Measurements from ENCODE around the gene PACSIN3. TPM values are rescaled to one million over a fixed set of nuclear protein-coding genes. Genes with fewer than 3 reads are reported as not detected.

Gene PACSIN3
- total RNA-seq, 2 donors from 2014 or later = 10.5 to 17.1 TPM

DNA sequence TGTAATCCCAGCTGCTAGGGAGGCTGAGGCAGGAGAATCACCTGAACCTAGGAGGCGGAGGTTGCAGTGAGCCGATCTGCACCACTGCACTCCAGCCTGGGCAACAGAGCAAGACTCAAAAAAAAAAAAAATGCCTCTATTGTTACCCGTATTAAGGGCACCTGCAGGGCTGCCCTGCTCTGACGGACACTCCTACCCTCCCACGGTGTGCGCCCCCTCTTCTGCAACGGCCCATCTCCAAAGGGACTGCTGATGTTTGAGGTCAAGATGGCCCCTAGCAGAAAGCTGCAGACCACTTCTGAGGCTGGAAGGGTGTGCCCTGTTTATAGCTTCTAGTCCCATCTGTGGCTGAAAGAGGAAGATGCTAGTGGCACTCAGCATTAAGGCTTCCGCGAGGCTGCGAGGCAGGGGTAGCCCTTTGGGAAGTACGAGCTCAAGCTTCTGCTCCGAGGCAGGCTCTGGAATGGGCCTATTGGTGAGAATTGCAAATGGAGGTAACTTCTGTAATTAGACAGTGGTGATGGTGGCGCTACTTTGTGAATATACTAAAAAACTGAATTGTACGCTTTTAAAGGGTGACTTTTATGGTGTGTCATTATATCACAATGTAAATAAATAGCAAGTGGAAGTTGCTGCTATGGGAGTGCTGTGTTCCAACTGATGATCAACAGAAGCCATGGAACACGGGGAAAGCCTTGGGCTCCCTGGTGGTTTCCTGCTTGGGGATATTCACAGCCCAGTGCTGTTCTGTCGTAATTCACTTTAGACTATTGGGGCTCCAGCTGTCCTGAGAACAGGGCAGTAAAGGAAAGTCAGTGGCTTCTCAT lies 33.9 kb downstream of the PACSIN3 start:
- DNase-seq (ENCODE audit: low spot score in 2 of 2) (no peak), ATAC-seq (no peak)
- Mint-ChIP-seq H3K36me3 (no peaks in the 10 kb centered on the region), H3K27ac (peak overlapping the region in 1 of 2 donors; percentile 49), H3K9me3 (no peaks in the 10 kb centered on the region)

DNA sequence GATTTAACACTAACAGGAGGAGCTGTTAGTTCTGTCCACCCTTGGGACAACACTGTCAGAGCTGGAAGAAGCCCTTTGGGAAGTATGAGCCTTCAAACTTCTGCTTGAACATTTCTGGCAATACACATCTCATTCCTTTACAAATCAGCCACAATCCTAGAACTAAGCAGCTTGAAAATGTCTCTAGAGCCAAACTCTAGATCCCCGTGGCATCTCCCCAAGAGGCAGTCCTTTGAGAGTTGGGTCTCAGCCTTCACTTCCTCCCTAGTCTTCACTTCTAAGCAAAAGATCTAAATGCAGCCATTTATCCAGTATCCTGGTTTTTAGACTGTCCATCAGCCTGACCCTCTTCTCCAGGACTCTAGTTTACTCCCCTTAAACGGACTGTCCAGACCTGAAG lies 36.5 kb downstream of the PACSIN3 start:
- DNase-seq (ENCODE audit: low spot score in 2 of 2) (no peak), ATAC-seq (no peak)
- H3K36me3 Mint-ChIP-seq = no peaks in the 10 kb centered on the region
- peak overlapping the region in 1 of 2 donors; percentile 3 for H3K27ac Mint-ChIP-seq
- H3K9me3 Mint-ChIP-seq = no peaks in the 10 kb centered on the region

DNA sequence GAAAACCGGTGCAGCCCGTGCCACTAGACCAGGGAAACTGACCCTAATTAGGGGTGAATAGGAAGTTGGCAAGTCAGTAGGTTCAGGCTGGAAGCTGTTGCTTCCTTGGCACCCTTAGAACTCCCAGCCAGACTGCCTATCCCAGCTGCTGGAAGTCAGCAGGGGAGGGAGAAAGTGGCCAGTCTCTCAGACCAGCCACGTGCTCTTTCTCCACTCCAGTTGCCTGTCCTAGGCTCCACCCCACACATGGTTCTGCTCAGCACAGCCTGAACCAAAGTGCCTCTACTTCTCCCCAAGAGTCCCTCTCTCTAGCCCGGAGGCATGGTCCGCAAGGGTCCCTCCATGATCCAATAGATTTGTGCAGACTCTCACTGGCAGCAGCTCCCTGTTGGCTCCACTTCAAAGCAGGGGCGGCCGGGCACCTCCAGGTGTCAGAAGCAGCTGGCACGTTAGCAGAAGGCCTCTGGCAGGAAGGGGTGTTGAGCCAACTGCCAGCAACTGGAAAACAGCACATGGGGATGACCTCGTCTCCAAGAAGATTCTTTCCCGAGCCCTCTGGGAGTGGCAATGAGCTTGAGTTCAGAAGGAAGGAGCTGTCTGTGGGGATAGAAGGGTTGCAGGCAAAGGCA lies 37.2 kb downstream of the PACSIN3 start:
- ATAC-seq = no peak

DNA sequence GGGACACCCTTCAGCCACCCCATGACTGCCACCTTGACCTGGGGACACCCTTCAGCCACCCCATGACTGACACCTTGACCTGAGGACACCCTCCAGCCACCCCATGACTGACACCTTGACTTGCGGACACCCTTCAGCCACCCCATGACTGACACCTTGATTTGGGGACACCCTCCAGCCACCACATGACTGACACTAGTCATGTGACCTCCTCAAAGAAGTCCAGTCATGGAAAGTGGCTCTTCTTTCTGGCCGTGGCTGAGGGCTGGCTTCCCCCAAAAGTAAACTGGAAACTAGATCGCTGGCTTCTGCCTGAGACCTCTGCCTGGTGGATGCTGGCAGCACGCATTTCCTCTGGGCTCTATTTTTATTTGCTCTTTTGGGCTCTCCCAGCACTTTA lies 38.0 kb downstream of the PACSIN3 start:
- Mint-ChIP-seq H3K27ac (no peak overlapping the region), H3K36me3 (no peaks in the 10 kb centered on the region), H3K9me3 (no peaks in the 10 kb centered on the region)
- ATAC-seq (no peak), DNase-seq (ENCODE audit: low spot score in 2 of 2) (no peak)

More for the DNA sequence above, 37.2 kb downstream of the PACSIN3 start:
- H3K9me3 Mint-ChIP-seq = no peaks in the 10 kb centered on the region
- DNase-seq (ENCODE audit: low spot score in 2 of 2) = no peak
- H3K27ac Mint-ChIP-seq = no peak overlapping the region
- no peaks in the 10 kb centered on the region for H3K36me3 Mint-ChIP-seq

DNA sequence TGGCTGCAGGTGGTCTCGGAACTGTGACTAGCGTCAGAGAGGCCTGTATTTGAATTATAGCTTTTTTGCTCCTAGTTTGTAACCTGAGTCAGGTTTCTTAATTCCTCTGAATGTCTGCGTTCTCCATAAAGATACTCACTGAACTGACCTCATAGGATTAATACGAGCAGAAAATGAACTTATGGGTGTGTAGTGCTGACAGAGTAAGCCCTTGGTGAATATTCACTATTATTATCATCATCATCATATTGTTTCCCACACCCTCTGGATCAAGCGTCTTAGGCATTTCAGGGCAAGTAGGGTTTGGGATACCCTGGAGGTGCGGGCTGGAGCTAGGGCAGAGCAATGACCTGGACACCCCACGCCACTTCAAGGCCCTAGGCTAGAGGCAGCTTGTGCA lies 38.6 kb downstream of the PACSIN3 start:
- Mint-ChIP-seq H3K9me3 (no peaks in the 10 kb centered on the region), H3K36me3 (no peaks in the 10 kb centered on the region), H3K27ac (no peak overlapping the region)
- DNase-seq (ENCODE audit: low spot score in 2 of 2) (no peak), ATAC-seq (no peak)

DNA sequence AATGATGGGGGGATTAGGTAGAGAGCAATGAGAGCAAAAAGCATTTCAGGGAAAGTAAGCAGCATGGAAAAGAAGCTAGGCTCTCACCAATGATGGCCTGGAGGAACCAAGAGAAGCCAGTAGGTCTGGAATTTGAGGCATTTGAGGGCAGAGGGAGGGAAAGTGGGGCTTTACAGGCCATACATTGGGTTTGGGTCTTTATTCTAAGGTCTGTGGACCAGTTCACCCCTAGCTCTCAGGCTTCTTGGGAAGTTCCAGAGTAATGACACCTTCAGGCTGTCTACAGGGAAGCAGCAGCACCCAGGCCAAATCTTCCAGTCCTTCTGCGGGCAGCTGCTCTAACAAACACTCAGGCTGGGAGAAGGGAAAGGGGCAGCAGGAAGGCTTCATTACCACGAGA lies 39.0 kb downstream of the PACSIN3 start:
- no peaks in the 10 kb centered on the region for H3K36me3 Mint-ChIP-seq
- H3K27ac Mint-ChIP-seq = no peak overlapping the region
- DNase-seq (ENCODE audit: low spot score in 2 of 2) = no peak
- ATAC-seq = no peak
- H3K9me3 Mint-ChIP-seq = no peaks in the 10 kb centered on the region

DNA sequence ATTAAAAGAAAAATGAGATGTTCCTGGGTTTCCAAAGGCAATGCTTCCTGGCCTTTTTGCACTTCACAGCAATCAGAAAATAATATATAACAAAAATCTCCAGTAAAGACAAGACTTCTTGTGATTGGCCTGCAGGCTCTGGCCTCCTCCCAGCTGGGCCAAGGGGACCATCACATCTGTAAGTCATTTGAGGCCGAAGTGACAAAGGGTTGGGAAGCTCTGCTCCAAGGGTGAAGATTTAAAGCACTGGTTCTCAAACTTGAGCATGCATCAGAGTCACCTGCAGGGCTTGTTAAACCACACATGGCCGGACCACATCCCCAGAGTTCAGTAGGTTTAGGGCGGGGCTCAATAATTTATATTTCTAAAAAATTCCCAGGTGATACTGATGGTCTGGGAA lies 41.7 kb downstream of the PACSIN3 start:
- ATAC-seq (no peak), DNase-seq (ENCODE audit: low spot score in 2 of 2) (no peak)
- H3K9me3 Mint-ChIP-seq = no peaks in the 10 kb centered on the region
- no peak overlapping the region for H3K27ac Mint-ChIP-seq
- H3K36me3 Mint-ChIP-seq = no peaks in the 10 kb centered on the region

DNA sequence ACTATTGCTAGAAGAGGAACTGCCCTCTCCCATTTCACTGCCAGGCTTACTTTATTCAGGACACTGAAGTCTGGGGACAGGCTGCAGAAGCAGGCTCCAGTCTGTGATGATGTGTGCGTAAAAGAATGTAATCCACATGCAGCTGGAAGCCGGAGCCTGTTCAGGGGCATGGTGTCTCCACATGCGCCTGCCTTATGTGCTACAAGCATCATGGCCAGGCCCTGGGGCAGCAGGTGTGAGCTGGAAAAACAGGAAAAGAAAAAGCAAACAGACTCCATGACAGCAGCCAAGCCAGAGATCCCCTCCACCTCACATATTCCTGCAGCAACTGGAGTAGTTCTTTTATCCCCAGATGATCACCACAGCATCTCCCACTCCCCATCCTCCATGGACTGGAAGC lies 42.9 kb downstream of the PACSIN3 start:
- no peak for DNase-seq (ENCODE audit: low spot score in 2 of 2)
- H3K36me3 Mint-ChIP-seq = no peaks in the 10 kb centered on the region
- H3K27ac Mint-ChIP-seq = no peak overlapping the region
- ATAC-seq = no peak
- H3K9me3 Mint-ChIP-seq = no peaks in the 10 kb centered on the region

DNA sequence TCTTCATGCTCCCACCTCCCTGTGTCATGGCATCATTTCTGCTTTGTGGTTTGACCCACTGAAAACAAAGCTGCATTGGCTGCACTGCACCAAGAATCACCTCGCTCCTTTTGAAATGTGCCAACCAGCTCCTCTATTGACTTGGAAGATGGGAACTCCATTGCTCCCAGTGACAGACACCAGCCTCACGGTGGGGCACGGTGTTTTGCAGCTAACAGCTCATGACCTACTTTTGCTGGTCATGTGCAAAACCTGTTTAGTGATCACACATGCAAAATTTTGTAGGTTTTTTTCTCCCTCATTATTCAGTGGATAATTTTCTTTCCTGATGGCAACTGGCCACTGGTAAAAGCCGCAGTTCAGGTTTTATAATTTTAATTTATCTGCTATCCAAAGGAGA lies 46.4 kb downstream of the PACSIN3 start:
- H3K27ac Mint-ChIP-seq = no peak overlapping the region
- no peaks in the 10 kb centered on the region for H3K9me3 Mint-ChIP-seq
- ATAC-seq (no peak), DNase-seq (ENCODE audit: low spot score in 2 of 2) (no peak)
- no peaks in the 10 kb centered on the region for H3K36me3 Mint-ChIP-seq

DNA sequence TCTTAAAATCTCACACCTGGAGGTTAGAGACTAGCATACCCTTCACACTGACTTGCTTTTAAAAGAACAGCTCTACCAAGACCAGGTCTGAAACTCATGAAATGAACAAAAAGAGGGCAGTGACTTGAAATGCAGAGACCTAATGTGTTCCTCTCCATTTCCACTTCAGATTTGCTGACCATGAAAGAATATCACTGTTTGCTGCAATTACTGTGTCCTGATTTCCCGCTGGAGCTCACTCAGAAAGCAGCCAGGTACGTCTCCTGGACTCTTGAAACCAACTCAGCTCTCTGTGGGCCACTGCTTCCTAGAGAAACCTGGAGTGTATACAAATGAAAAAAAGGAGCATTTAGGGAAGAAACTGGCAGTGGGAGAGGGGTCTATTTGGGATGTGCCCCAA lies 48.8 kb downstream of the PACSIN3 start:
- ATAC-seq (no peak), DNase-seq (ENCODE audit: low spot score in 2 of 2) (no peak)
- Mint-ChIP-seq H3K27ac (no peak overlapping the region), H3K36me3 (no peaks in the 10 kb centered on the region), H3K9me3 (no peaks in the 10 kb centered on the region)

DNA sequence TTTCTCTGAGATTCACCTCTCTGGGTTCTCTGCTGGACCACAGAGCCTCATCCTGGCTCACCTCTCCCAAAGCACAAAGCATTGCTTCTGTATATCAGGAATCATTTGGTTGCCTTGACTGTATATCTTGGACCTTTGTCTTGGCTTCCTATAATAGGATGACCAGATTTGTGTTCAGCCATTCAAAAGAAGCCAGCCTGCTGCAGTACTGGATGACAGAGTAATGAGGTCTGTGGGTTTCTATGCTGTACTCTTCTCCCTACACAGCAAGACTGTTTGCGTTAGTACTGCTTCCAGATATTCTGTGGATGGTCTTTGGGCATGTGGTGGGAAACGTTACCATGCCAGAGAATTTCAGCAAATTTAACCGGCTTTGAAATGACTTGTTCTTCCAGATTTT lies 49.3 kb downstream of the PACSIN3 start:
- H3K9me3 Mint-ChIP-seq = no peaks in the 10 kb centered on the region
- no peak overlapping the region for H3K27ac Mint-ChIP-seq
- DNase-seq (ENCODE audit: low spot score in 2 of 2) = no peak
- no peak for ATAC-seq
- no peaks in the 10 kb centered on the region for H3K36me3 Mint-ChIP-seq

DNA sequence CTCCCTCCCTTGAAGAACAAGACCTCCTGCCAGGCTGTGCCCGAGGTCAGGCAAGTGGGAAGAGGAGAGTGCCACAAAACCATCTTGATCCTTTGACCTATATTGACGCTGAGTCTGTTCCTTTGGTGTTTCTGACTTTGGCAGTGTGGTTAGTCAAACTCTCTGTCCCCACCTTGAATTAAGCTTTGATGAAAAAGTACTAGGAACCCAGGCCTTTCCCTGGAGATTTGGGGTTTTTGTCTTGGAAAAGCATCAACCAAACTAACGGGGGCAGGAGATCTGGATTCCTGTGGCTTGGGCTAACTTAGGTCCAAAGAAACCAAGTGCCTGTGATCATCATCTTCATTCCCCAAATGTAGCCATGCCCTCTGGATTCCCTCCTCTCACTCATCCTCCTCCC lies 49.9 kb downstream of the PACSIN3 start:
- H3K9me3 Mint-ChIP-seq = no peaks in the 10 kb centered on the region
- H3K27ac Mint-ChIP-seq = peak overlapping the region in 1 of 2 donors; percentile 11
- ATAC-seq = no peak
- H3K36me3 Mint-ChIP-seq = no peaks in the 10 kb centered on the region
- no peak for DNase-seq (ENCODE audit: low spot score in 2 of 2)

DNA sequence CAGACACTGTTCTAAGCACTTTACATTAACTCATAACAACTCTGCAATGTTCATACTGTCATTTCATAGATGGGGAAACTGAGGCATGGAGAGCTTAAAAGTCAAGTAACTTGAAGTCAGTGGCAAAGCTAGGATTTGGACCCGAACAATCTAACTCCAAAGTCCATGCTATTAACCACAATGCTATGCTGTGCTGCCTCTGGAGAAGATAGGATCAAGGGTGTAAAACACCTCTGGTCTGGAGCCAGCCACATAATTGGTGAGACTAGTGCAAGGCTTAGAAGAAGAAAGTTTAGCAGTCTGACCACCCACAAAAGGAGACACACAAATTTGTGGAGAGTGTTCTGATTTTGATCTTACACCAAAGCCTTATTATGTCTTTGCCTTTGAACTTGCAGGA lies 53.3 kb downstream of the PACSIN3 start:
- DNase-seq (ENCODE audit: low spot score in 2 of 2) (no peak), ATAC-seq (no peak)
- Mint-ChIP-seq H3K27ac (no peak overlapping the region), H3K9me3 (no peaks in the 10 kb centered on the region), H3K36me3 (no peaks in the 10 kb centered on the region)

DNA sequence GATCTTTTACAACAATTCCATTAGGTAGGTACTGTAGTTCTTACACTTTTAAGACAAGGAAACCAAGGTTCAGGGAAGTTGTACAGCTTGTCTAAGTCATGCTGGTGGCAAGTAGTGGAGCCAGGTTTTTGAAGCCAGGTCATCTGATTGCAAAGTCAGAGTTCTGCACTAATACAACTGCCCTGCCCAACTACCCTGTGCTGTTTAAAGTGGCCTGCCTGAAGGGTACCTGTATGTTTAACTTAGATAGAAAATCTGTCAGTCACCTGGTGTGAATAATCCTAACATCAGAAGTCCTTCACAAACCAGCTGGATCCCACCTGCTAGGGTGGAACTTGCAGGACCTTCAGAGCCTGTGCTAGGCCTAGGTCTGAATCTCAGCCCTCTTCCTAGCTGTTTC lies 53.7 kb downstream of the PACSIN3 start:
- Mint-ChIP-seq H3K36me3 (no peaks in the 10 kb centered on the region), H3K27ac (no peak overlapping the region), H3K9me3 (no peaks in the 10 kb centered on the region)
- DNase-seq (ENCODE audit: low spot score in 2 of 2) (no peak), ATAC-seq (no peak)

DNA sequence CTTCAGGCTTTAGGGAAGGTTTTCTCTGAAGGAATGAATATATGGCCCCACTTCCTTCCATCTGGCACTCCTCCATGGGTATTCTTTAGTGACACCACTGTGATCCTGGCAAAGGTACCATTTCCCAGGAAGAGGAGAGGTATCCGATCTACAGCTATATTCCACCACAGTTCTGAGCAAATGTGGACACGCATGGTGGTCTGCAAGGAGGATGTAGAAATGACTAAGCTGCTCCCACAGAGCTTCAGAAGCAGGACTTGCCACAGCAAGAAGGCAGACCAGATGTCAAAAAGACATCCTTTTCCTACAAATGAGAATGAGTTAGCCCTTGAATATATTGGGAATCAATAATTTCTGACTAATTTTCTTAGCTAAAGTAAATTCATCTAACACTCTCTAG lies 55.1 kb downstream of the PACSIN3 start:
- H3K9me3 Mint-ChIP-seq = no peaks in the 10 kb centered on the region
- no peak overlapping the region for H3K27ac Mint-ChIP-seq
- no peaks in the 10 kb centered on the region for H3K36me3 Mint-ChIP-seq
- DNase-seq (ENCODE audit: low spot score in 2 of 2) (no peak), ATAC-seq (no peak)

DNA sequence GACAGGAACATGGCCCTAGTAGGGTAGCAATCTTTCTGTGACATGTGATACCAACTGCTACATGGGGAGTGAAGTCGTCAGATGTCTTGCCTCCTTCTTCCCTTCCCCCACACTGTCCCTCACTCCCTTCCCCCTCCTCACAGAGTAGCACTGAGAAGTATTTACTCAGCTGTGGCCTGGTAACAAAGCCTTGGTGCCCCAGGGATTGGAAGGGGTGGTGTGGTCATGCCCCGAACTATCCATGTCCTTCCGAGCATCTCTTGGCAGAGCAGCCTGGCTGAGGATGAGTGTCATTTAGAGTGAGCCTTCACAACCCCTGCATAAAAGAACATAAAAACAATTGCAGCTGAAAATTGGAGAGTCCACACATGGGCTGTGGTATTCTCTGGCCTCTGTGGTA lies 55.7 kb downstream of the PACSIN3 start:
- ATAC-seq = no peak
- DNase-seq (ENCODE audit: low spot score in 2 of 2) = no peak
- Mint-ChIP-seq H3K36me3 (no peaks in the 10 kb centered on the region), H3K9me3 (no peaks in the 10 kb centered on the region), H3K27ac (no peak overlapping the region)
